ENCODE results near the gene KDM3B.

The KDM3B gene

GRCh38 chr5:138466900-138467710, 114.6 kb downstream of the KDM3B start:
- H2AFZ ChIP-seq (ENCODE audit: low read length): no peak overlapping the region
- H3K36me3 ChIP-seq (replicated peaks; ENCODE audit: insufficient read depth, low read length): no peaks in the 10 kb centered on the region
- H3K27me3 ChIP-seq (replicated peaks; ENCODE audit: insufficient read depth, low read length): peaks cover 30% of the 10 kb centered on the region
- no peak overlapping the region for H3K9ac ChIP-seq (ENCODE audit: low read length)
- H3K4me1 ChIP-seq (ENCODE audit: low read length): no peaks in the 10 kb centered on the region
- no peaks in the 10 kb centered on the region for H3K79me2 ChIP-seq (ENCODE audit: low read length)
- H3K27ac ChIP-seq (ENCODE audit: low read length): no peak overlapping the region
- DNase-seq: no peak
- no peaks in the 10 kb centered on the region for H4K20me1 ChIP-seq (ENCODE audit: insufficient read depth, low read length)
- H3K4me3 ChIP-seq (ENCODE audit: low read length): no peak overlapping the region
- H3K4me2 ChIP-seq (ENCODE audit: low read depth, low read length): no peak overlapping the region
- TF ChIP-seq EZH2 (optimal IDR thresholded peaks at IDR 0.05; ENCODE audit: low read depth, low read length) (no peak), CTCF (IDR thresholded peaks at IDR 0.05; ENCODE audit: low read length) (no peak), EZH2phosphoT487 (IDR thresholded peaks at IDR 0.05; ENCODE audit: low read length) (no peak)
- no peaks in the 10 kb centered on the region for H3K9me2 ChIP-seq (replicated peaks; ENCODE audit: insufficient read depth, low read length)
- H3K9me3 ChIP-seq (replicated peaks; ENCODE audit: insufficient read depth, low read length): no peaks in the 10 kb centered on the region
- H3F3A ChIP-seq (ENCODE audit: insufficient read depth, low read length): peaks cover 6% of the 10 kb centered on the region; the same call in 1 of the 2 replicates

- Histone ChIP-seq H3K4me1 (ENCODE audit: low read length) (no peaks in the 10 kb centered on the region), H3K4me3 (ENCODE audit: low read length) (no peak overlapping the region), H3K9me2 (replicated peaks; ENCODE audit: insufficient read depth, low read length) (no peaks in the 10 kb centered on the region), H2AFZ (ENCODE audit: low read length) (no peak overlapping the region), H3F3A (ENCODE audit: insufficient read depth, low read length) (peaks cover 6% of the 10 kb centered on the region; the same call in 1 of the 2 replicates), H3K9ac (ENCODE audit: low read length) (no peak overlapping the region), H3K9me3 (replicated peaks; ENCODE audit: insufficient read depth, low read length) (no peaks in the 10 kb centered on the region), H3K79me2 (ENCODE audit: low read length) (no peaks in the 10 kb centered on the region), H3K4me2 (ENCODE audit: low read depth, low read length) (no peak overlapping the region), H3K27me3 (replicated peaks; ENCODE audit: insufficient read depth, low read length) (peaks cover 30% of the 10 kb centered on the region), H3K36me3 (replicated peaks; ENCODE audit: insufficient read depth, low read length) (no peaks in the 10 kb centered on the region), H3K27ac (ENCODE audit: low read length) (no peak overlapping the region), H4K20me1 (ENCODE audit: insufficient read depth, low read length) (no peaks in the 10 kb centered on the region)
- TF ChIP-seq EZH2 (optimal IDR thresholded peaks at IDR 0.05; ENCODE audit: low read depth, low read length) (no peak), CTCF (IDR thresholded peaks at IDR 0.05; ENCODE audit: low read length) (no peak), EZH2phosphoT487 (IDR thresholded peaks at IDR 0.05; ENCODE audit: low read length) (no peak)
- no peak for DNase-seq
These were observed 115.2 kb downstream of the KDM3B start for GRCh38 chr5:138467711-138468132.

GRCh38 chr5:138468133-138468965, 115.9 kb downstream of the KDM3B start:
- no peaks in the 10 kb centered on the region for H3K9me2 ChIP-seq (replicated peaks; ENCODE audit: insufficient read depth, low read length)
- no peaks in the 10 kb centered on the region for H3K4me1 ChIP-seq (ENCODE audit: low read length)
- peaks cover 6% of the 10 kb centered on the region; the same call in 1 of the 2 replicates for H3F3A ChIP-seq (ENCODE audit: insufficient read depth, low read length)
- H3K9ac ChIP-seq (ENCODE audit: low read length): no peak overlapping the region
- no peaks in the 10 kb centered on the region for H3K9me3 ChIP-seq (replicated peaks; ENCODE audit: insufficient read depth, low read length)
- TF ChIP-seq CTCF (IDR thresholded peaks at IDR 0.05; ENCODE audit: low read length) (no peak), EZH2phosphoT487 (IDR thresholded peaks at IDR 0.05; ENCODE audit: low read length) (no peak), EZH2 (optimal IDR thresholded peaks at IDR 0.05; ENCODE audit: low read depth, low read length) (no peak)
- no peak overlapping the region for H3K4me2 ChIP-seq (ENCODE audit: low read depth, low read length)
- H3K27ac ChIP-seq (ENCODE audit: low read length): no peak overlapping the region
- no peaks in the 10 kb centered on the region for H3K79me2 ChIP-seq (ENCODE audit: low read length)
- H3K36me3 ChIP-seq (replicated peaks; ENCODE audit: insufficient read depth, low read length): no peaks in the 10 kb centered on the region
- DNase-seq: no peak
- H2AFZ ChIP-seq (ENCODE audit: low read length): no peak overlapping the region
- H4K20me1 ChIP-seq (ENCODE audit: insufficient read depth, low read length): no peaks in the 10 kb centered on the region
- H3K4me3 ChIP-seq (ENCODE audit: low read length): no peak overlapping the region
- H3K27me3 ChIP-seq (replicated peaks; ENCODE audit: insufficient read depth, low read length): peaks cover 30% of the 10 kb centered on the region
